ENCODE data around the gene A2ML1.
"Not testable (repeated sequence)": the region's sequence is repeated elsewhere in the genome, so short reads cannot be mapped to it uniquely, and the experiment has no call there.

Gene A2ML1

DNA sequence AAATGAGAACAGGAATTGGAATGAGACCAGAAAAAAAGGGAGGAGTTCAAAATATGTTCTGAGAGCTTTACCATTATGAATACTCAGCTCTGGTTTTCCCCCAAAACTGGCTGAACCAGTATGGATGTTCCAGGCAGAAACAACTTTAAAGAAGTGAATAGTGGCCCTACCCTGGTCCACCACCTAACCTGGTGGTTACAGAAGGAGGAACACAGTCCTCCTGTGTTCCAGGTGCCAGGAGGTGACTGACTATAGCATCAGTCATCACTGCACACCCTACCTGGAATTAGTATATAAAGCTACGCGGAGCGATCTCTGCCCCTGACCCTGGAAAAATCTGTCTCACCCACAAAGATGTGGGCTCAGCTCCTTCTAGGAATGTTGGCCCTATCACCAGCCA, at the start of gene A2ML1:
A2ML1 (plus strand) TSS at position 324 of the 400 bp plus-strand sequence; CDS start at position 355, 31 bp downstream.
- DNase-seq (ENCODE audit: low read depth in 2 of 2), result no peak

DNA sequence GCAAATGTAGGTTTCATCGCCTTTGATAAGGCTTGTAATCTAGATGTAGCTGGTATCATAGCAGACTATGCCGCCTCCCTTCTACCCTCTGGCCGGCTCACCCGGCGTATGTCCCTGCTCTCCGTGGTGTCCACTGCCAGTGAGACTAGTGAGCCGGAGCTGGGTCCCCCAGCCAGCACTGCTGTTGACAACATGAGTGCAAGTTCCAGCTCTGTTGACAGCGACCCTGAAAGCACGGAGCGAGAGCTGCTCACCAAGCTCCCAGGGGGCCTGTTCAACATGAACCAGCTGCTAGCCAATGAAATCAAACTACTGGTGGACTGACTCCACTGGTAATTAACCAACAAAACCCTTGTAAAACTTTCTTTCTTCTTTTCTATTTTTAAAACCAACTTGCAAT, 49.0 kb upstream of the A2ML1 start:
- no peak for DNase-seq (ENCODE audit: low read depth in 2 of 2)

DNA sequence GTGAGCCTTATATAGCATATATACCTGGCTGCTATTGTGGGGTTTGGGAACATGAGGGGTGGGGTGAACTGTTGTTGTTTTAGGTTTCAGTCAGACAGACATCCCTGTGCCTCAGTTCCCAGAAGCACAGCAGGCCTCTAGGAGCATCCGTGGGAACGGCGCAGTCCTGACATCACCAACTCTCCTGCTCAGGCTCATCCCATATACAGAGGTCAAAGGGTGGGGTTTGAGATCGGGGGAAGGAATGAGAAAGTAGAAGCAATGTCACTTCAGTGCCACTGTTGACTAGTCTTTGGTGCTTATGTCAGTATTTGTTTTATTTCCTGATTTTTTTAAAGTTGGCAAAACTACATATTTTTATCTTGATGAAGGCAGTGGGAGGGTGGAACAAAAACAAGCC, 43.1 kb upstream of the A2ML1 start:
- DNase-seq (ENCODE audit: low read depth in 2 of 2), result no peak

DNA sequence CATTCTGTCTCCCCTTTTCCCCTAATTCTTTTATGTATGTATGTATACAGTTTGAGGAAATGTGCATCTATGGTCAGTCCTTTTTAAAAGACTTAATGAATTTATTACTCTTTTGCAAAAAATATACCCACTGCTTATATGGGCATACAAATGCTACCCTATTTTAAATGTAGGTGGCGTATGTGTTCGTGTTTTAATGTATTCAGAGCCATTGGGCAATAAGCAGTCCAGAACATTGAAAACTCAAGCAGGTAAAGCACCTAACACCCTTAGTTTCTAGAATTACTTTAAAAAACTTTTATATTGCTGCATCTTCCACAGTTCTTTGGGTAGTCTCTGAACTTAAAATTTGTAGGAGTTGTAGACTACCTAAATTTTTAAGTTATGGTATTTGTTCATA, 42.6 kb upstream of the A2ML1 start:
- no peak for DNase-seq (ENCODE audit: low read depth in 2 of 2)

DNA sequence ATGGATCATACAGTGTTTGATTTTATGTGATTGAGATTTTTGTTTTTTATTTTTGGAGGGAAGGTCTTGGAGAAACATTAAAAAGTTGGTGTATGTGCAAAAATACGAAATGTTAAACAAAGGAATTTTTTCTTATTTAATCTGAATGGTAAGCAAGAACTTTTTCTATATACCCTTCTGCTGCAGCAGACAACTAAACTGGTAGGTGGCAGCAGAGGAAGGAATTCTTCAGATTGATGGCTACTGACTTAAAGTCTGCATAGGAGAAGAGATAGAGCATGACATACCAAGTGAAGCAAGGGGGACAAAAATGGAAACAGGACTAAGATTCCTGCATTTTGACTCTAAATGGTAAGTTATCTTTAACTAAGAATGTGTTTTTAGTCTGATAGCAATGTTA, 42.0 kb upstream of the A2ML1 start:
- DNase-seq (ENCODE audit: low read depth in 2 of 2), result no peak

DNA sequence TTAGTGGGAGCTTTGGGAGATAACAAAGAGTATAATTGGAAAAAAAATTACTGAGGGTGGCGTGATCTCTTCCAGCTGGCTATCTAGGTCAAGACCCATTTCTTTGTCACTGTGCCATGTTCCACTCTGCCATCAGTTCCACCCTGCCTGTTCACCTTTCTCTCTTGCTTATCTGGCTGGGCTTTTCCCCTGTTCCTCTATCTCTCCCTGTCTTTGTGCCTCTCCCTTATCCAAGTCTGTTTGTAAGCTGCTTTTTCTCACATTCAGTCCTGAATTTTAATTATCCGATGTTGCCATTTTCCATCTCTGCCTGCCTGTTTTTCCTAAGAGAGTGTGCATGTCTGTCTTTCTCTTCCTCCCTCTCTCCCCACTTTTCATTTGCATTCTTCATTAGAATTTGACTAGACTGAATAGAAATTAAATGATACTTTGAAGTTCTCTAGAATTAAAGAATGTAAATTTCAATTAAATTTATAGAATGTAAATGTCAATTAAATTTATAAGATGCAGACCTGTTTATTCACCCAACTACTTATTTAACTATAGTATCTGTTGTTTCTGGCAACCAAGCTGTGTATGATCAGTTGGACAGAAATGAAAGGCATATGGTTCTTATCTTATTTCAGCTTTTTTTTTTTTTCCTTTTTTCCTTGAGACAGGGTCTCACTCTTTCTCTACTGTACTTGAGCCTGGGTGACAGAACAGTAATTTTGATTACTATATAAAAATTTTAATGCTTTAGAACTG, 40.9 kb upstream of the A2ML1 start:
- DNase-seq (ENCODE audit: low read depth in 2 of 2), result no peak

DNA sequence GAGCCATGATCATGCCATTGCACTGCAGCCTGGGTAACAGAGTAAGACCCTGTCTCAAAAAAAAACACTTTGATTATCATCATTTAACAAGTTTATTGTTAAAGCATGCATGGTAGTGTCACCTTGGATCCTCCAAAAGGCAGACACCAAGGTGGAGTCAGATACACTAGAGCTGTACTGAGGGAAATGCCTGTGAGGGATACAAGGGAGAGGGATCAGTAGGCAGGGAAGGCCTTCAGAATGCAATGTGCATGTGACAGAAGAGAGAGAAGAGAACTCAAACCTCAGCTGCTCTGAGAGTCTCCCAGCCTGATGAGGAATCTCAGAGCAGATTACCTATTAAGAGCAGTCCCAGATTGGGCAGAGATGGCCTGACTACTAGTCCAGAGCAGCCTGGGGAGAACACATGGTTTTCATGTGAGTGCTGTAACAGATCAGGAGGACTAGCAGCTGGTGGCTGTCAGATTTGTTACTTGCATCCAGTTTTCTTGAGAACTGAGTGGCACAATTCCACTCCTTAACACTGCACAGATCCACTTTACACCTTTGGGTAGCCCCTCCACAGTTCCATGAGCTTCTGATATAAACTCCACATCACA, 38.0 kb upstream of the A2ML1 start:
- DNase-seq (ENCODE audit: low read depth in 2 of 2), result no peak

DNA sequence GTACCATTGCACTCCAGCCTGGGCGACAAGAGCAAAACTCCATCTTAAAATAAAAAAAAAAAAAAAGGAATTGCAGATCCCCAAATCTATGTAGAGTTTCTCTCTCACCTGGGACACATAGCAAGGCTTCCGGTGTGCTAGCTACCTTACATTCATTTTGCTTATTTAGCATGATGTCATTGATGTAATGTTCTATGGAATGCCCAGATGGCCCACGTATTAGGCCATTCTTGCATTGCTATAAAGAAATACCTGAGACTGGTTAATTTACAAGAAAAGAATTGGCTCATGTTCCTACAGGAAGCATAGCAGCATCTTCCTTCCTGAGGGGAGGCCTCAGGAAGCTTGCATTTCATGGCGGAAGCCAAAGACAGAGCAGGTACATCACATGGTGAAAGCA, 36.9 kb upstream of the A2ML1 start:
- DNase-seq (ENCODE audit: low read depth in 2 of 2), result no peak

DNA sequence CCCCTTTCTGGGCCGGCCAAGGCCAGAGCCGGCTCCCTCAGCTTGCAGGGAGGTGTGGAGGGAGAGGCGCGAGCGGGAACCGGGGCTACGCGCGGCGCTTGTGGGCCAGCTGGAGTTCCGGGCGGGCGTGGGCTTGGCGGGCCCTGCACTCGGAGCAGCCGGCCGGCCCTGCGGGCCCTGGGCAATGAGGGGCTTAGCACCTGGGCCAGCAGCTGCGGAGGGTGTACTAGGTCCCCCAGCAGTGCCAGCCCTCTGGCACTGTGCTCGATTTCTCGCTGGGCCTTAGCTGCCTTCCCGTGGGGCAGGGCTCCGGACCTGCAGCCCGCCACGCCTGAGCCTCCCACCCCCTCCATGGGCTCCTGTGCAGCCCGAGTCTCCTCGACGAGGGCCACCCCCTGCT, 35.2 kb upstream of the A2ML1 start:
- DNase-seq (ENCODE audit: low read depth in 2 of 2), result not testable (repeated sequence)

DNA sequence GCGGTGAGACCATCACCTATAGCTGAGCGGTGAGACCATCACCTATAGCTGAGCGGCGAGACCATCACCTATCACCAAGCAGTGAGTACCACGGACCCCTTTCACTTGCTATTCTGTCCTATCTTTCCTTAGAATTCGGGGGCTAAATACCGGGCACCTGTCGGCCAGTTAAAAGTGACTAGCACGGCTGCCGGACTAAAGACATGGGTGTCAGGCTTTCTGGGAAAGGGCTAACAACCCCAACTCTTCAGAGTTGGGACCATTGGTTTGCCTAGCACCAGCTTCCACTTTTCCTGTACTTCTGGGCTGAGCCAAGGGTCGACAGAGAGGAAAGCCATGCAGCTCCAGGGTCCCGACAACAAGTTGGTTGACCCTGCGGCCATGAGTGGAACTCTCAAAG, 33.7 kb upstream of the A2ML1 start:
- not testable (repeated sequence) for DNase-seq (ENCODE audit: low read depth in 2 of 2)

DNA sequence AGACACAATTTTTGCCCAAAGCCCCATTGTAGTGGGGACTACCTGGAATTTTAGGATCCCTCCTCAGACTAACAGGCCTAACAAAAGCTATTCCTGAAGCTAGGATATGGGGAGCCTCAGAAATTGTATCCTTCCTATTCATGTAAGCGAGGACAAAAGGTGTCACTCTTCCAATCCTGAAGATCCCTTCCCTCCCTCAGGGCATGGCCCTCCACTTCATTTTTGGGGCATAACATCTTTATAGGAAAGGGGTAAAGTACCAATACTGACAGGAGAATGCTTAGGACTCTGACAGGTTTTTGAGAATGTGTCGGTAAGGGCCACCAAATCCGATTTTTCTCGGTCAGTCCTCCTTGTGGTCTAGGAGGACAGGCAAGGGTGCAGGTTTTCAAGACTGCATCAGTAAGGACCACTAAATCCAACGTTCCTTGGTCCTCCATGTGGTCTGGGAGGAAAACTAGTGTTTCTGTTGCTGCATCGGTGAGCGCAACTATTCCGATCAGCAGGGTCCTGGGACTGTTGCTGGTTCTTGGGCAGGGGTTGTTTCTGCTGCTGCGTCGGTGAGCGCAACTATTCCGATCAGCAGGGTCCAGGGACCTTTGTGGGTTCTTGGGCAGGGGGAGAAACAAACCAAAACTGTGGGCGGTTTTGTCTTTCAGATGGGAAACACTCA, 32.9 kb upstream of the A2ML1 start:
- DNase-seq (ENCODE audit: low read depth in 2 of 2), result not testable (repeated sequence)

DNA sequence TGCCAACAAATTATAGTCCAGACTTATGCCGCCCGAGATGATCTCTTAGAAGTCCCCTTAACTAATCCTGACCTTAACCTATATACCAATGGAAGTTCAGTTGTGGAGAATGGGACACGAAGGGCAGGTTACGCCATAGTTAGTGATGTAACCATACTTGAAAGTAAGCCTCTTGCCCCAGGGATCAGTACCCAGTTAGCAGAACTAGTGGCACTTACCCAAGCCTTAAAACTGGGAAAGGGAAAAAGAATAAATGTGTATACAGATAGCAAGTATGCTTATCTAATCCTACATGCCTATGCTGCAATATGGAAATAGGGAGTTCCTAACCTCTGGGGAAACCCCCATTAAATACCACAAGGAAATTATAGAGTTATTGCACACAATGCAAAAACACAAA, 29.2 kb upstream of the A2ML1 start:
- not testable (repeated sequence) for DNase-seq (ENCODE audit: low read depth in 2 of 2)

DNA sequence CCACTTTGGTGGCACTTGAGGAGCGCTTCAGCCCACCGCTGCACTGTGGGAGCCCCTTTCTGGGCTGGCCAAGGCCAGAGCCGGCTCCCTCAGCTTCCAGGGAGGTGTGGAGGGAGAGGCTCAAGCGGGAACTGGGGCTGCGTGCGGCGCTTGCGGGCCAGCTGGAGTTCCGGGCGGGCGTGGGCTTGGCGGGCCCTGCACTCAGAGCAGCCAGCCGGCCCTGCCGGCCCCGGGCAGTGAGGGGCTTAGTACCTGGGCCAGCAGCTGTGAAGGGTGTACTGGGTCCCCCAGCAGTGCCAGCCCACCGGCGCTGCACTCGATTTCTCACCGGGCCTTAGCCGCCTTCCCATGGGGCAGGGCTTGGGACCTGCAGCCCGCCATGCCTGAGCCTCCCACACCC, 27.8 kb upstream of the A2ML1 start:
- DNase-seq (ENCODE audit: low read depth in 2 of 2), result not testable (repeated sequence)

DNA sequence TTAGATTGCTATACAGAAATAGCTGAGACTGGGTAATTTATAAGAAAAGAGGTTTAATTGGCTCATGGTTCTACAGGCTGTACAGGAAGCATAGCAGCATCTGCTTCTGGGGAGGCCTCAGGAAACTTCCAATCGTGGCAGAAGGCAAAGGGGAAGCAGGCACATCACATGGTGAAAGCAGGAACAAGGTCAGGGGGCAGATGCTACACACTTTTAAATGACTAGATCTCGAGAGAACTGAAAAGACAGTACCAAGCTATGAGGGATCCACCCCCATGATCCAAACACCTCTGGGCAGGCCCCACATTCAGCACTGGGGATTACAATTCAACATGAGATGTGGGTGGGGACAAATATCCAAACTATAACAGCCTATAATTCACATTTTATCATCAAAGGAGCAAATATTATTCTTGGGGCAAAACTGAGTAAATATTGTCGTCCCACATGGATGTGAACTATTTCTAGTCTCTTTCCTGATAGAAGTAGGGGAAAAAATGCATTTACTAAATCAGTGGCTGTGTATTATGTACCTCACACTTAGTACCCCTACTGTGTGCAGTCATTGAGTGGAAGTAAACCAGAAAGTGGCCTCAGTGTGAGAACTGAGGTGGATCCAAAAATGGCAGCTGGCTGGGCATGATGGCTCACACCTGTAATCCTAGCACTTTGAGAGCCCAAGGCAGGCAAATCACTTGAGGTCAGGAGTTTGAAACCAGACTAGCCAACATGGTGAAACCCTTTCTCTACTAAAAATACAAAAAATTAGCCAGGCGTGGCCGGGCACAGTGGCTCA, 25.4 kb upstream of the A2ML1 start:
- no peak for DNase-seq (ENCODE audit: low read depth in 2 of 2)

DNA sequence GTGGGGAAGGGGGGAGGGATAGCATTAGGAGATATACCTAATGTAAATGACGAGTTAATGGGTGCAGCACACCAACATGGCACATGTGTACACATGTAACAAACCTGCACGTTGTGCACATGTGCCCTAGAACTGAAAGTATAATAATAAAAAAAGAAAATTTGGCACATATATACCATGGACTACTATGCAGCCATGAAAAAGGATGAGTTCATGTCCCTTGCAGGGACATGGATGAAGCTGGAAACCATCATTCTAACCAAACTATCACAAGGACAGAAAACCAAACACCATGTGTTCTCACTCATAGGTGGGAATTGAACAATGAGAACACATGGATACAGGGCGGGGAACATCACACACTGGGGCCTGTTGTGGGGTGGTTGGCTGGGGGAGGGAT, 21.2 kb upstream of the A2ML1 start:
- DNase-seq (ENCODE audit: low read depth in 2 of 2), result not testable (repeated sequence)

DNA sequence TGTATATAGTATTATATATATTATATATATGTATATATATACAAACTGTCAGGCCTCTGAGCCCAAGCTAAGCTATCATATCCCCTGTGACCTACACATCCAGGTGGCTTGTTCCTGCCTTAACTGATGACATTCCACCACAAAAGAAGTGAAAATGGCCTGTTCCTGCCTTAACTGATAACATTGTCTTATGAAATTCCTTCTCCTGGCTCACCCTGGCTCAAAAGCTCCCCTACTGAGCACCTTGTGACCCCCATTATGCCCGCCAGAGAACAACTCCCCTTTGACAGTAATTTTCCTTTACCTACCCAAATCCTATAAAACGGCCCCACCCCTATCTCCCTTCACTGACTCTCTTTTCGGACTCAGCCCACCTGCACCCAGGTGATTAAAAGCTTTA, 17.6 kb upstream of the A2ML1 start:
- not testable (repeated sequence) for DNase-seq (ENCODE audit: low read depth in 2 of 2)

DNA sequence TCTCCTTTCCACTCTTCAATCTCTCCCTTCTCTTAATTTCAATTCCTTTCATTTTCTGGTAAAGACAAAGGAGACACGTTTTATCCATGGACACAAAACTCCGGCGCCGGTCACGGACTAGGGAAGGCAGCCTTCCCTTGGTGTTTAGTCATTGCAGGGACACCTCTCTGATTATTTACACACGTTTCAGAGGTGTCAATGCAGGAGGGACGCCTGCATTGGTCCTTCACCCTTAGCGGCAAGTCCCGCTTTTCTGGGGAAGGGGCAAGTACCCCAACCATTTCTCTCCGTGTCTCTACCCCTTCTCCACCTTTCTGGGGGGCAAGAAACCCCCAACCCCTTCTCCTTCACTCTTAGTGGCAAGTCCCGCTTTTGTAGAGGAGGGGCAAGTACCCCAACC, 16.9 kb upstream of the A2ML1 start:
- not testable (repeated sequence) for DNase-seq (ENCODE audit: low read depth in 2 of 2)

DNA sequence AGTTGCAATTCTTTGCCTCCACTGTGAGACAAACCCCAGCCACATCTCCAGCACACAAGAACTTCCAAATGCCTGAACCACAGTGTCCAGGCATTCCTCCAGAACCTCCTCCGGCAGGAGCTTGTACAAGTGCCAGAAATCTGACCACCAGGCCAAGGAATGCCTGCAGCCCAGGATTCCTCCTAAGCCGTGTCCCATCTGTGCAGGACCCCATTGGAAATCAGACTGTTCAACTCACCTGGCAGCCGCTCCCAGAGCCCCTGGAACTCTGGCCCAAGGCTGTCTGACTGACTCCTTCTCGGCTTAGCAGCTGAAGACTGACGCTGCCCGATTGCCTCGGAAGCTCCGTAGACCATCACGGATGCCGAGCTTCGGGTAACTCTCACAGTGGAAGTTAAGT, 15.3 kb upstream of the A2ML1 start:
- DNase-seq (ENCODE audit: low read depth in 2 of 2), result not testable (repeated sequence)

DNA sequence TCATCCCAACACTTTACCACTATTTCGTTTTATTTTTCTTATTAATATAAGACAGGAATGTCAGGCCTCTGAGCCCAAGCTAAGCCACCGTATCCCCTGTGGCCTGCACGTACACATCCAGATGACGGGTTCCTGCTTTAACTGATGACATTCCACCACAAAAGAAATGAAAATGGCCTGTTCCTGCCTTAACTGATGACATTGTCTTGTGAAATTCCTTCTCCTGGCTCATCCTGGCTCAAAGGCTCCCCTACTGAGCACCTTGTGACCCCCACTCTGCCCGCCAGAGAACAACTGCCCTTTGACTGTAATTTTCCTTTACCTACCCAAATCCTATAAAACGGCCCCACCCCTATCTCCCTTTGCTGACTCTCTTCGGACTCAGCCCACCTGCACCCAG, 12.3 kb upstream of the A2ML1 start:
- DNase-seq (ENCODE audit: low read depth in 2 of 2), result not testable (repeated sequence)

DNA sequence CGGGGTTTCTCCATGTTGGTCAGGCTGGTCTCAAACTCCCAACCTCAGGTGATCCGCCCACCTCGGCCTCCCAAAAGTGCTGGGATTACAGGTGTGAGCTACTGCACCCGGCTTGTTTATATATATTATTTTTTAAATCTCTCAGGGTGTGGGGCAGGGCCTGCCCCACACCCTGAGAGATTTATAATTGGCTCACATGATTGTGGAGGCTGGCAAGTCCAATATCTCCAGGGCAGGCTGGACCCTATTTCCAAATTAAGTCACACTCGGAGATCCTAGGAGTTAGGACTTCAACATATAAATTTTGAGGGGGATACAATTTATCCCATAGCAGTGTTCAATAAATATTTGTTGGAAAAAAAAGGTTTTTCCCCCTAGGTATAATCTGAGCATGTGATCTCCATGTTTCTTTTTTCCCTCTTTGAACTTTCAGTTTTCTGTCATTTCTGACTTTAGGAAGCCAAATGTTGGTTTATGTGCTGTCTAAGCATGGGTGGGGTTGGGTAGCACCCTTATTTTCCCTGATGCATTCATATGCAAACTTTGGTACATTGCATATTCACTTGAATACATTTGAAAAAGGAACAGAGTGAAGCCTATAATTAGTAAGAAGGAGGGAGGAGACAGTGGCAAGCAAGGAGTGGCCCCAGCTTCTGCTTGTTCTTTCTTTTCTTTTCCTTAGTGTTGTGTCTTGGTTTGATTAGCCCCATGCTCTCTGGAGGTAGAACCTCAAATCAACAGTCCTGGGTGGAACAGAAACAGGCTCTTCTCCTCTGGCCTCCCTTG, 8.7 kb upstream of the A2ML1 start:
- no peak for DNase-seq (ENCODE audit: low read depth in 2 of 2)

DNA sequence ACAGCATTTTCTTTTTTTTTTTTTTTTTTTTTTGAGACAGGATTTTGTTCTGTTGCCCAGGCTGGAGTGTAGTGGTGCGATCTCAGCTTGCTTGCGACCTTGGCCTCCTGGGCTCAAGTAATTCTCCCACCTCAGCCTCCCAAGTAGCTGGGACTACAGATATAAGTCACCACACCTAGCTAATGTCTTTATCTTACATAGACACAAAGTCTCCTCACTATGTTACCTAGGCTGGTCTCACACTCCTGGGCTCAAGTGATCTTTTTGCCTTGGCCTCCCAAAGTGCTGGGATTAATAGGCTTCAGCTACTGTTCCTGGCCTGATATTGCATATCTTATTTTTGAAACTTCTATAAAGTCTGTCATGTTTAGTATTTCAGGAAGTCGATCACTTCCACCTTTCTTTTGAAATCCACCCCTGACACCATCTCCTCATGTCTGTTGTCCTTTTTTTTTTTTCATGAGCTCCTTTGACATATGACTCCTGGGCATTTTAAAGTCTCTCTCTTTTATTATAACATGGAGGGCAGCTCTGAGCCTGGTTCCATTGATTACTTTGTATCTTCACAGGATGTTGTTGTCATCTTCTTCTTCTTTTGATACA, 5.9 kb upstream of the A2ML1 start:
- no peak for DNase-seq (ENCODE audit: low read depth in 2 of 2)
